Measurements from ENCODE around the gene CGB5. TPM values are rescaled to one million over a fixed set of nuclear protein-coding genes. Genes with fewer than 3 reads are reported as not detected.
A peak's percentile ranks its signal among the peaks of the same experiment; 100 is the strongest.
"Not testable (repeated sequence)": the region's sequence is repeated elsewhere in the genome, so short reads cannot be mapped to it uniquely, and the experiment has no call there.

The CGB5 gene
- total RNA-seq, 1 donor from 2014 or later: not detected

DNA sequence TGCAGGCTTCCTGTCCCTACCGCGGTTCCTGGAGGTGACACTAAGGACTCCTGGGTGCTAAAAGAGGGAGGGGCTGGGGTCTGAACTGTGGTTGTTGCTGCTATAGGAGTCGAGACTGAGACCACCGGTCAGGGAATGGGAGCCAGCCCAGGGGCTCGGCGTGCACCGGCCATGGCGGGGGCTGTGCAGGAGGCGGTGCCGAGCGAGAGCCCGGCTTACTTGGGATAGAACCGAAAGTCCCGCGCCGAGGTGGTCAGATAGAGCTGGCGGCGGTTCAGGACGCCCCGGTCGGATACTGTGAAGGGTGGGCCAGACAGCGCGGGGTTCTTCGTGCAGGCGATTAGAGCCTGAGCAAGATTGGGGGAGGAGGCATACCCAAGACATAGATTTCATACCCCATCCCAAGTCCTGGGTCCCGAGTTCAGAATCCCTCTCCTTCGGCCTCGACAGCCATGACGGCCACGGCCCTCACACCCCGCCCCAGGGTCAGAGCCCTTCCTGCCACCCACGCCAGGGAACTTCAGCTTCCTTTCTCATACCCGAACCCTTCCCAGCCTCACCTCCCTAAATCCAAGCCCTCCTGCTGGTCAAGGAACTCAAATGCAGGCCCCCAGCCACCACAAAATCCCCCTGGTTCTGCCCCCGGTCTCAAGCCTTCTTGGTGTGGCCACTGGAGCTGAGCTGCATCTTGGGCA, 13.4 kb downstream of the CGB5 start:
- not testable (repeated sequence) for DNase-seq (ENCODE audit: low read depth)

GRCh38 chr19:49057636-49058234, 14.1 kb downstream of the CGB5 start, which contains the start of gene CGB7:
TSS of gene CGB7 (minus strand) at chr19:49057749. CDS start at chr19:49055375, 2,374 bp downstream.
- peak; percentile 71 for DNase-seq (ENCODE audit: low read depth)

DNA sequence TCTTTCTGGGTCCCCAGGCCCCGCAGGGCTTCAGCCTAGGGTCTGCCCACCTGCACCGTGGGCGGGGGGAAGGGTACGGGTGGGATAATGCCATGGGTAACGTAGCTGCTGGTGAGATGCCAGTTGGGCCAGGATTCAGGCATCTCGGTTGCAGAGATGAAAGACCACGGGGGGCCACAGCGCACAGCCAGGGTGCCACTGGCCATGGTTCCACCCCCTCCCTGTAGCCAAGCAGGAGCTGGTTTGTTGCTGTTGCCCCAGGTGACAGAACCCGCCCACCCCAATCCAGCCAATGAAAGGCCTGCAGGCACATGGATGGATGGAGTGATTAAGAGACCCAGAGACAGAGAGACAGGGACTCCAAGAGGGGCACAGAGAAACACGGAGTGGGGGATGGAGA, 14.9 kb downstream of the CGB5 start:
- no peak for DNase-seq (ENCODE audit: low read depth)

GRCh38 chr19:49059053-49059452, 15.4 kb downstream of the CGB5 start:
- DNase-seq (ENCODE audit: low read depth): no peak

- DNase-seq (ENCODE audit: low read depth): no peak
These were observed 17.4 kb downstream of the CGB5 start for GRCh38 chr19:49061000-49061399.

DNA sequence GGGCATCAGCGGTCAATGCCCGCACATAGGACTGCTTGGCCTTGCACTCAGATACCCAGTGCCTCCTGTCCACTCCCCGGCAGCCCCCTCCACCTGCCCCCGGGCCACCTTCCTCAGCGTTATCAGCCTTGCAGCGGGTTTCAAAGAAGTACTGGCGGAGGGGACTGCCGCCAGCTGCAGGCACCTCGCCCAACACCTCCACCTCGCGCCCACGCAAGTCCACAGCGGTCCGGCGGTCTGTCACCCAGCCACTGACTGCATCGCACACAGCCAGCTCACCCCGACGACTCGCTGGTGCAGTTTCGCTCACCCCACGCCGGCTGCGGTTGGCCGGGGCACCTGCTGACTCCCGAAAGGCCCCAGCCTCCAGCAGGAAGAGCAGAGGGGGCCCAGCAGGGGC, 17.8 kb downstream of the CGB5 start:
- no peak for DNase-seq (ENCODE audit: low read depth)

- DNase-seq (ENCODE audit: low read depth): no peak
These were observed 20.5 kb downstream of the CGB5 start for GRCh38 chr19:49064029-49064629.

DNA sequence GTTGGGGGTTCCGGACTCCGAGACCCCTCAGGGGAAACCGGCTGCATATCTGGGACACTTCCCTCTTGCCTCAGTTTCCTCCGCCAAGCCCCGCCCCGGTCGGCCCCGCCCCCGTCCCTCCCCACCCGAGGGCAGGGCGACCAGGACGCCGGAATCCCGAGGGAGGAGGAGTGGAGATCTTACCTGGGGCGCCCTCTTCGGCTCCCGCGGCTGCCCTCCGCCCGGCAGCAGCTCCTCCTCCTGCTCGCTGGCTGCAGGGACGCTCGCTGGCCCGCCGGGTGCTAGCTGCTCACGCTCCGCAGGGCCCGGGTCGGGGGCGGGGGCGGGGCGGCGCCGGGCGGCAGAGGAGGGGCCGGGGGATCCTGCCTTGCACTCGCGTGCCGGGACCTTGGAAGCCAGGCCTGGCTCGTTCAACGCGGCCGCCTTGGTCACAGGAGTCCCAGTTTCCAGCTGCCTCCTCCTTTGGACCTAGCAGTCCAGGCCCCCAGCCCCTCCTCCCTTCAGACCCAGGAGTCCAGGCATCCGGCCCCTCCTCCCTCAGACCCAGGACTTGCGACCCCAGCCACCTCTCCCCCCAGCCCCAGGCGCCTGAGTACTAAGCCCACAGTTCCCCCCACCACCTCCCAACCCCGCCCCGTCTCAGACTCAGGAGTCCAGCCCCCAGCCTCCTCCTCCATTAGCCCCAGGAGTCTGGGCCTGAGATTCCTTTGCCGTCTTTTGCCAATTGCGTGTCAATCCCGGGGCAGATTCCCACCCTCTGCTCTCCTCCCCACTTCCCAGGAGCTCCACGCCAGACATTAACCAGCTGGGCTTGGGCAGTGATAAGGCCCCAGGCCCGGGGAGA, 21.3 kb downstream of the CGB5 start, which contains the start of gene NTF4:
TSS of gene NTF4 (minus strand) at position 51 of the 844 bp plus-strand sequence. CDS start 2,821 bp downstream, outside the sequence.
- DNase-seq (ENCODE audit: low read depth): no peak

- DNase-seq (ENCODE audit: low read depth): peak; percentile 32
These were observed 22.4 kb downstream of the CGB5 start for GRCh38 chr19:49065905-49066512.

DNA sequence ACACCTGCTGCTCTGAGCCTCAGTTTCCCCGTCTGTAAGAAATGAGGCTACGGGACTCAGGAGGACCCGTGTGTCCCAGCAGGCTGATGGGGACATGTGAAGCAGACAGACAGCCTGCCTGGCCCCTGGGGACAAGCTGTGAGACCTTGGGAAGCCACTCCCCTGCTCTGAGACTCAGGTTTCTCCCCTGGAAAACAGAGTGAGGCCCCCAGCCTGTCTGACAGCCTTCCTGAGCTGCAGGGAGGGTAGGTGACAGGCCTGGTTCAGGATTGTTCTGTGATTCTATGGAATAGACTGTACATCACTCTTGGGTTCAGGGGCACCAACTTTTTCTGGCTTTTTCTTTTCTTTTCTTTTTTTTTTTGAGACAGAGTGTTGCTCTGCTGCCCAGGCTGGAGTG, 23.9 kb downstream of the CGB5 start:
- peak; percentile 3 for DNase-seq (ENCODE audit: low read depth)

DNA sequence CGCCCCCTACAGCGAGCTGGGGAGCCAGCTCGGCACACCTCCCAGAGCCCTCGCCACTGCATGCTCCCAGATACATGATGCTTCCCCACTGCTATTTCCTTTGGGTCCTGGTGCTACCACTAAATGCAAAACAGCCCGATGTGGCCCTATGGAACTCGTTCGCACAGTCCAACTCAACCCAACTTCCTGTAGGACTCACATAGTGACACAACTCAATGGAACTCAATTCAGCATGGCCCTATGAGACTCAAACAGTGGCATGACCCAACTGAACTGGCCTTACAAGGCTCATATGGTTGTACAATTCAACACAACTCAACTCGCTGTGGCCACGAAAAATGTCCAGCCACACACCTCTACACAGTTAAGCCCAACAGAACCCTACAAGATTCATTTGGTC, 25.4 kb downstream of the CGB5 start:
- no peak for DNase-seq (ENCODE audit: low read depth)

- DNase-seq (ENCODE audit: low read depth): no peak
These were observed 26.8 kb downstream of the CGB5 start for GRCh38 chr19:49070416-49070815.

- DNase-seq (ENCODE audit: low read depth): peak; percentile 3
These were observed 28.4 kb downstream of the CGB5 start for GRCh38 chr19:49071860-49072547.

- DNase-seq (ENCODE audit: low read depth): peak; percentile 83
These were observed 30.1 kb downstream of the CGB5 start for GRCh38 chr19:49073514-49074378.

DNA sequence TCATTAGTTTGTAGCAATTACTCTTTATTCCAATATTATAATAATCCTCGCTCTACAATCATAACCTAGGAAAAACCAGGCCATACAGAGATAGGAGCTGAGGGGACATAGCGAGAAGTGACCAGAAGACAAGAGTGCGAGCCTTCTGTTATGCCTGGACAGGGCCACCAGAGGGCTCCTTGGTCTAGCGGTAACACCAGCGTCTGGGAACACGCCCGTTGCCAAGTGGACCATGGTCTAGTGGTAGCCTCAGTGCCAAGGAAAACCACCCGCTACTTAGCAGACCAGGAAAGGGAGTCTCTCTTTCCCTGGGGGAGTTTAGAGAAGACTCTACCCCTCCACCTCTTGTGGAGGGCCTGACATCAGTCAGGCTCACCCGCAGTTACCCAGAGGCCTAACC, 31.2 kb downstream of the CGB5 start:
- DNase-seq (ENCODE audit: low read depth): peak; percentile 71

GRCh38 chr19:49080392-49080791, 36.7 kb downstream of the CGB5 start:
- DNase-seq (ENCODE audit: low read depth): no peak

- DNase-seq (ENCODE audit: low read depth): no peak
These were observed 37.6 kb downstream of the CGB5 start for GRCh38 chr19:49081273-49081672.

- no peak for DNase-seq (ENCODE audit: low read depth)
These were observed 40.8 kb downstream of the CGB5 start for GRCh38 chr19:49084206-49085019.
